Peyer's patch (tissue), 4 donors: ENCODE results near the gene FBXO24. TPM values are rescaled to one million over a fixed set of nuclear protein-coding genes. Genes with fewer than 3 reads are reported as not detected.

ENCODE experiments used
- DNase-seq, 3 donors: peaks; one replicate each; pipeline ENCODE4 v3.0.0-alpha.2; 2017 to 2019
- H3K27ac ChIP-seq, 4 donors: fragments of 200-600 bp; sonication (generic); one replicate each; pipeline ENCODE4 v1.5.1; 2016 to 2019
- H3K27me3 ChIP-seq, 2 donors: fragments of 200-600 bp; sonication (generic); one replicate each; pipeline ENCODE4 v1.5.1; 2019
- H3K36me3 ChIP-seq, 3 donors: fragments of 200-600 bp; sonication (generic); one replicate each; pipeline ENCODE4 v1.5.1; 2016 to 2019
- H3K4me1 ChIP-seq, 4 donors: fragments of 200-600 bp; sonication (generic); one replicate each; pipeline ENCODE4 v1.5.1; 2016 to 2019
- H3K4me3 ChIP-seq, 4 donors: fragments of 200-600 bp; sonication (generic); 1 replicate in 3 of 4; 2 replicates in 1 of 4; pipeline ENCODE4 v1.5.1; 2016 to 2019; ENCODE audit warnings: mild to moderate bottlenecking in 1 of 4
- H3K9me3 ChIP-seq, 4 donors: fragments of 200-600 bp; sonication (generic); one replicate each; pipeline ENCODE4 v1.5.1; 2016 to 2019; ENCODE audit warnings: mild to moderate bottlenecking in 1 of 4
- CTCF ChIP-seq, 6 experiments: fragments of 450-650 bp in 4 of 6; fragments of 200-600 bp in 2 of 6; sonication (generic) in 1 of 6; IDR thresholded peaks; one replicate each; pipeline ENCODE4 v1.5.1; 2017 to 2019; ENCODE audit warnings: antibody characterized with exemption in 6 of 6, mild to moderate bottlenecking in 3 of 6, moderate library complexity in 1 of 6
- POLR2A ChIP-seq, 2 donors: fragments of 450-650 bp; IDR thresholded peaks; one replicate each; pipeline ENCODE4 v1.5.1; 2017; ENCODE audit warnings: antibody characterized with exemption in 2 of 2, mild to moderate bottlenecking in 2 of 2, moderate library complexity in 2 of 2
- total RNA-seq, 4 donors: library from RNA; depleted of rRNA; stranded (reverse); fragments of >200 nt; gene quantifications; one replicate each; pipeline ENCODE4 v1.1.0, GENCODE V29; 2016

Gene FBXO24
- total RNA-seq, 4 donors from 2014 or later: 1.1 to 2.8 TPM; not detected in 2

- Histone ChIP-seq H3K4me1 (no peaks in the 10 kb centered on the region), H3K4me3 (no peak overlapping the region), H3K36me3 (no peaks in the 10 kb centered on the region), H3K9me3 (no peaks in the 10 kb centered on the region), H3K27me3 (no peaks in the 10 kb centered on the region), H3K27ac (no peak overlapping the region)
- no peak for DNase-seq
- TF ChIP-seq POLR2A (IDR thresholded peaks at IDR 0.05): no peak
- TF ChIP-seq CTCF (IDR thresholded peaks at IDR 0.05): no peak
Measured at GRCh38 chr7:100620804-100621203, 34.7 kb downstream of the FBXO24 start.

GRCh38 chr7:100621554-100621953, 35.4 kb downstream of the FBXO24 start:
- TF ChIP-seq POLR2A (IDR thresholded peaks at IDR 0.05): no peak
- TF ChIP-seq CTCF (IDR thresholded peaks at IDR 0.05): no peak
- Histone ChIP-seq H3K27me3 (no peaks in the 10 kb centered on the region), H3K4me1 (peaks cover 0 to 6% (median 3%) of the 10 kb centered on the region in 4 donors), H3K4me3 (no peak overlapping the region), H3K27ac (no peak overlapping the region), H3K9me3 (no peaks in the 10 kb centered on the region), H3K36me3 (no peaks in the 10 kb centered on the region)
- DNase-seq: no peak

- no peak for TF ChIP-seq CTCF (IDR thresholded peaks at IDR 0.05)
- Histone ChIP-seq H3K9me3 (no peaks in the 10 kb centered on the region), H3K4me1 (peaks cover 0 to 12% (median 6%) of the 10 kb centered on the region in 4 donors), H3K36me3 (no peaks in the 10 kb centered on the region), H3K4me3 (no peak overlapping the region), H3K27me3 (no peaks in the 10 kb centered on the region), H3K27ac (no peak overlapping the region)
- DNase-seq: no peak
Measured at GRCh38 chr7:100623951-100624824, 38.1 kb downstream of the FBXO24 start.

DNA sequence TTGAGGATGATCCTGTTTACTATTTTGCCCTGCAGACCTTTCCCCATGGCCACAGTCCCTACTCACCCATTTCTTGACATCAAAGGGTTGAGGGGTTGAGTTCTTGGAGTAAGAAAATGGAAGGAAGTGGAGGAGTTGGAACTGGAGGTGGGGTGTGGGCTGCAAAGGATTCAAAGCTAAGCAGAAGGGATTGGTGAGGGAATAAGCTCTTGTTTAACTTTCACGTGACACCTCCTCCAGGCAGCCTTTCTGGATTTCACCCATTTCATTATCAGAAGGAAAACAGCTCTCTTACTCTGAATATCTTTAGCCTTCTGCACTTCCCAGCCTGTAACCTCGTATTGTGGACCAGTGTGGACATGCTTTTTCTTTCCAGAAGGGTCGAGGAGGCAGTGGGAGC, 39.9 kb downstream of the FBXO24 start:
- Histone ChIP-seq H3K4me1 (peaks cover 0 to 12% (median 6%) of the 10 kb centered on the region in 4 donors), H3K27ac (peak overlapping the region in 3 of 4 donors; percentile 51 to 71 (median 67)), H3K27me3 (no peaks in the 10 kb centered on the region), H3K36me3 (no peaks in the 10 kb centered on the region), H3K9me3 (no peaks in the 10 kb centered on the region), H3K4me3 (peak overlapping the region; percentile 11 to 43 (median 35))
- no peak for TF ChIP-seq POLR2A (IDR thresholded peaks at IDR 0.05)
- TF ChIP-seq CTCF (IDR thresholded peaks at IDR 0.05): no peak
- DNase-seq: no peak

- Histone ChIP-seq H3K9me3 (no peaks in the 10 kb centered on the region), H3K4me3 (peak overlapping the region; percentile 11 to 43 (median 35)), H3K27ac (peak overlapping the region; percentile 51 to 71 (median 62)), H3K27me3 (no peaks in the 10 kb centered on the region), H3K36me3 (no peaks in the 10 kb centered on the region), H3K4me1 (peaks cover 0 to 12% (median 6%) of the 10 kb centered on the region in 4 donors)
- DNase-seq: peak; percentile 86 to 95 (median 92)
- TF ChIP-seq CTCF (IDR thresholded peaks at IDR 0.05): no peak
- peak in 1 of 2 donors; percentile 24 for TF ChIP-seq POLR2A (IDR thresholded peaks at IDR 0.05)
Measured at GRCh38 chr7:100626530-100627237, 40.6 kb downstream of the FBXO24 start.
